CD4-positive, alpha-beta T cell treated with Interleukin-1 beta for 1 hour (primary cell): Measurements from ENCODE around the gene MCF2L2.
A peak's percentile ranks its signal among the peaks of the same experiment; 100 is the strongest.
"Not testable (repeated sequence)": the region's sequence is repeated elsewhere in the genome, so short reads cannot be mapped to it uniquely, and the experiment has no call there.

Experiments
- DNase-seq, 2 donors: peaks; one replicate each; pipeline ENCODE4 v3.0.0-alpha.2; 2020 to 2022

Gene MCF2L2

GRCh38 chr3:183392186-183393034, 36.0 kb downstream of the MCF2L2 start:
- DNase-seq, result no peak

GRCh38 chr3:183391460-183391859, 37.0 kb downstream of the MCF2L2 start:
- DNase-seq, result no peak

- no peak for DNase-seq
Observed at GRCh38 chr3:183390844-183391243, 37.6 kb downstream of the MCF2L2 start.

- no peak for DNase-seq
Observed at GRCh38 chr3:183388213-183388895, 40.1 kb downstream of the MCF2L2 start.

GRCh38 chr3:183387797-183388196, 40.6 kb downstream of the MCF2L2 start:
- no peak for DNase-seq

GRCh38 chr3:183386651-183387050, 41.8 kb downstream of the MCF2L2 start:
- no peak for DNase-seq

- DNase-seq, result peak; percentile 49 to 66
Observed at GRCh38 chr3:183385698-183386613, 42.5 kb downstream of the MCF2L2 start.

- DNase-seq, result no peak
Observed at GRCh38 chr3:183381673-183382072, 46.7 kb downstream of the MCF2L2 start.

- peak in 1 of 2 donors; percentile 42 for DNase-seq
Observed at GRCh38 chr3:183381179-183381578, 47.2 kb downstream of the MCF2L2 start.

GRCh38 chr3:183378951-183379350, 49.5 kb downstream of the MCF2L2 start:
- no peak for DNase-seq

- no peak for DNase-seq
Observed at GRCh38 chr3:183378545-183378944, 49.9 kb downstream of the MCF2L2 start.

GRCh38 chr3:183378008-183378407, 50.4 kb downstream of the MCF2L2 start:
- no peak for DNase-seq

- no peak for DNase-seq
Observed at GRCh38 chr3:183377307-183377959, 51.0 kb downstream of the MCF2L2 start.

GRCh38 chr3:183375787-183376186, 52.6 kb downstream of the MCF2L2 start:
- peak in 1 of 2 donors; percentile 49 for DNase-seq

GRCh38 chr3:183375337-183375736, 53.1 kb downstream of the MCF2L2 start:
- DNase-seq, result no peak

- no peak for DNase-seq
Observed at GRCh38 chr3:183372911-183373310, 55.5 kb downstream of the MCF2L2 start.

GRCh38 chr3:183371600-183371968, 56.8 kb downstream of the MCF2L2 start:
- DNase-seq, result not testable (repeated sequence)

GRCh38 chr3:183370391-183370790, 58.0 kb downstream of the MCF2L2 start:
- no peak for DNase-seq

GRCh38 chr3:183369627-183370026, 58.8 kb downstream of the MCF2L2 start:
- no peak for DNase-seq

- DNase-seq, result peak in 1 of 2 donors; percentile 11
Observed at GRCh38 chr3:183369117-183369516, 59.3 kb downstream of the MCF2L2 start.

GRCh38 chr3:183360971-183361624, 67.3 kb downstream of the MCF2L2 start:
- no peak for DNase-seq

- DNase-seq, result no peak
Observed at GRCh38 chr3:183359036-183359435, 69.4 kb downstream of the MCF2L2 start.
